Stimulated activated CD4-positive, alpha-beta T cell treated with anti-CD3 and anti-CD28 coated beads, Interleukin-4, amount 100 ng/mL, for 48 hours (primary cell): ENCODE measurements around the gene TUBGCP3.

ENCODE experiments used
- DNase-seq, 2 donors: peaks; one replicate each; pipeline ENCODE4 v3.0.0-alpha.2; 2020; ENCODE audit warnings: low read depth in 2 of 2

Gene TUBGCP3

GRCh38 chr13:112479389-112479788 is 108.6 kb downstream of the TUBGCP3 start:
- DNase-seq: no peak

GRCh38 chr13:112477070-112477619 is 110.8 kb downstream of the TUBGCP3 start:
- no peak for DNase-seq

- DNase-seq: no peak
Observed at GRCh38 chr13:112475889-112476288, 112.1 kb downstream of the TUBGCP3 start.

- no peak for DNase-seq
Observed at GRCh38 chr13:112474869-112475268, 113.1 kb downstream of the TUBGCP3 start.

GRCh38 chr13:112473818-112474217 is 114.1 kb downstream of the TUBGCP3 start:
- no peak for DNase-seq

- no peak for DNase-seq
Observed at GRCh38 chr13:112469071-112469745, 118.7 kb downstream of the TUBGCP3 start.

GRCh38 chr13:112468069-112468468 is 119.9 kb downstream of the TUBGCP3 start:
- no peak for DNase-seq

GRCh38 chr13:112467236-112467635 is 120.7 kb downstream of the TUBGCP3 start:
- DNase-seq: no peak

- no peak for DNase-seq
Observed at GRCh38 chr13:112466132-112467058, 121.6 kb downstream of the TUBGCP3 start.

- no peak for DNase-seq
Observed at GRCh38 chr13:112465251-112466131, 122.5 kb downstream of the TUBGCP3 start.

GRCh38 chr13:112464720-112465119 is 123.2 kb downstream of the TUBGCP3 start:
- no peak for DNase-seq

GRCh38 chr13:112462408-112462807 is 125.5 kb downstream of the TUBGCP3 start:
- DNase-seq: no peak

- no peak for DNase-seq
Observed at GRCh38 chr13:112457485-112457884, 130.5 kb downstream of the TUBGCP3 start.

GRCh38 chr13:112457081-112457480 is 130.9 kb downstream of the TUBGCP3 start:
- DNase-seq: no peak

GRCh38 chr13:112456138-112457056 is 131.6 kb downstream of the TUBGCP3 start:
- no peak for DNase-seq

- no peak for DNase-seq
Observed at GRCh38 chr13:112455476-112456059, 132.4 kb downstream of the TUBGCP3 start.

GRCh38 chr13:112454648-112455334 is 133.2 kb downstream of the TUBGCP3 start:
- DNase-seq: no peak

GRCh38 chr13:112453874-112454647 is 133.9 kb downstream of the TUBGCP3 start:
- DNase-seq: no peak
